ENCODE measurements around the gene ADGRL3.

The ADGRL3 gene

DNA sequence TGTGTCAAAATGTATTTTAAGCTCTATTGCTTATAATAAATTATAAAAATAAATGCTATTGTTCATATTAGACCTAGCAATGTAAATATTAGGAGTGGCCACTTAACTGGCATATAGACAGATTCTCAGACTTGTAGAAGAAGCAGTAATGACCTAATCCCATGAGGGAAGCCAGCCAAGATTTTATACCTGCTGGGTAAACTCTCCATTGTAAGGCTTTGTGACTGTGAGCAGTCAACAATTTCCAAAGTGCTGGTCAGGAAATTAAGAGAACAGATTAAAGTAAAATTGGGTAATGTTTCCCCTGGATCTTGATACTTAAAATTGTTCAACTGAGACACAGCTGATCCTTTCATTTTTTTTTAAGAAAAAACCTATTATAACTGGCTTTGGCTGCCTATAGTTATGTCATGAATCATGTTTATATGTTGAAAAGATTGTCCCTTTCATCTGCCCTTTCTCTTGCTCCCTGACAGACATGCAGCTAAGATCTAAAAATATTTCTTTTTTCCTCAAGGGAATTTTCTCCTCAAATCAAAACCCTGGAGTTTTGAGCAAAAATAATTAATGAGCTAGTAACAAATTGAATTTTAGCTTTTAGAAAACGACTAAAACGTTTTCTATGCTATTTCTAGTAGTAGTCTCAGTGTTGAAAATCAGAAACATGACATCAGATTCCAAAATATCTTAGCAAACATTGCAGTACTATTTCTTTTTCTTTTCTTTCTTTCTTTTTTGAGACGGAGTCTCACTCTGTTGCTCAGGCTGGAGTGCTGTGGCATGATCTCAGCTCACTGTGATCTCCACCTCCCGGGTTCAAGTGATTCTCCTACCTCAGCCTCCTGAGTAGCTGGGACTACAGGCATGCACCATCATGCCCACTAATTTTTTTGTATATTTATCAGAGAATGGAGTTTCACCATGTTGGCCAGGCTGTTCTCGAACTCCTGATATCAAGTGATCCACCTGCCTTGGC is 77.9 kb downstream of the ADGRL3 start:
- no peak for DNase-seq (ENCODE audit: low read depth in 2 of 2)

DNA sequence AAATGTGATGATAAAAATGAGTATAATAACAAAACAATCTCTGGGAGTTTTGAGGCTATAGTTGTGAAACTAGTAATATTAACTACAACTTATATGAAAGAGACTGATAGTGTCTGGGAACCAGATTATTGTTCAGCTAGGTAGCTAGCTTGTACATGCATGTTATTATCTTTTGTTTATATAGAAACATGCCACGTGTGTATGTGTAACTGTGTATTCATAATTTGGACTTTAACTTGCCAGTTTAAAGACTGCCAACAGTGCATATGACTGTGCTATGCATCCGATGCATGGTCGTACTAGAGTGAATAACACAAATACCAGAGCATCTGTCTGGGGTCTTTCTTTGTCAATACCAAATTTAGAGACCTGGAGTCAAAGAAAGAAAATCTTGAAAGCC is 92.2 kb downstream of the ADGRL3 start:
- DNase-seq (ENCODE audit: low read depth in 2 of 2), result no peak

- DNase-seq (ENCODE audit: low read depth in 2 of 2), result no peak
Measured at GRCh38 chr4:61293707-61294400, 93.7 kb downstream of the ADGRL3 start.

- no peak for DNase-seq (ENCODE audit: low read depth in 2 of 2)
Measured at GRCh38 chr4:61294936-61295335, 94.8 kb downstream of the ADGRL3 start.

GRCh38 chr4:61296144-61296543 is 96.0 kb downstream of the ADGRL3 start:
- DNase-seq (ENCODE audit: low read depth in 2 of 2), result no peak

GRCh38 chr4:61298178-61298740 is 98.1 kb downstream of the ADGRL3 start:
- no peak for DNase-seq (ENCODE audit: low read depth in 2 of 2)

DNA sequence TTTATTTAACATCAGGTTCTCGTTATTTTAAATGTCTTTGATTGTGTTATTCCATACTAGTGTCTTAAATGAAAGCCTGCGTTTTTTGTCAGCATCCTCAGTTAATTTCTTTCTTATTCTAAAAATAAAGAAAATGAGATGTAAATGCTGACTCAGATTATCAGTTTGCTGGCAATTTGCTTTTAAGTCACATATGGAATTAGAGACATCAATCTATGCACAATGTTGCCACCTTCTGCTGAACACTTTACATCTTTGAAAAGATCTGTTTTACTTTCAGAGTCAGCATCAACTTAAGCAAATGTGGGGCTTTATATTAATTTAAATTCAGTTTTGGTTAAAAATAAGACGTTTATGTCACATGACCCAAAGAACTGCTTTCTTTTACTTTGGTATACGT is 99.2 kb downstream of the ADGRL3 start:
- DNase-seq (ENCODE audit: low read depth in 2 of 2), result no peak

GRCh38 chr4:61300266-61300844 is 100.2 kb downstream of the ADGRL3 start:
- DNase-seq (ENCODE audit: low read depth in 2 of 2), result no peak

- no peak for DNase-seq (ENCODE audit: low read depth in 2 of 2)
Measured at GRCh38 chr4:61301271-61301670, 101.1 kb downstream of the ADGRL3 start.

DNA sequence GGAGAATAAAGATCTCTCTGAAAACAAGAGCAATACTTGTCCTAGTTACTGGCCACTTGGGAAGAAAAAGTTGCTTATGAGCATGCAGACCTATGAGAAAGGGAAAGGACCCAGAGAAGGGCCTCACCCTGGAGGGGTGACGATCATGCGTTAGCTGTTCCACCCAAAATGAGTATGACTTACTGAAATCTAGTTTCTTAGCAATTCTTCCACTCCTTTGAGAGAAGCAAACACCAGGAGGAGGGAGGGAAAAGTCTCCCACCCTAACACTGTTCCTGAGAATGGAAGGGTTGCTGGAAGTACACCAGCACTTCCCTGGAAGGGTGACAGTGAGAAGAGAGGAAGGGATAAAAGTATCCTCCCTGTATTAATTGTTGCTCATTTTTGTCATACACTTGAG is 107.9 kb downstream of the ADGRL3 start:
- DNase-seq (ENCODE audit: low read depth in 2 of 2), result no peak

GRCh38 chr4:61309616-61310015 is 109.5 kb downstream of the ADGRL3 start:
- DNase-seq (ENCODE audit: low read depth in 2 of 2), result no peak

GRCh38 chr4:61312526-61312925 is 112.4 kb downstream of the ADGRL3 start:
- DNase-seq (ENCODE audit: low read depth in 2 of 2), result no peak

GRCh38 chr4:61318431-61318830 is 118.3 kb downstream of the ADGRL3 start:
- no peak for DNase-seq (ENCODE audit: low read depth in 2 of 2)

DNA sequence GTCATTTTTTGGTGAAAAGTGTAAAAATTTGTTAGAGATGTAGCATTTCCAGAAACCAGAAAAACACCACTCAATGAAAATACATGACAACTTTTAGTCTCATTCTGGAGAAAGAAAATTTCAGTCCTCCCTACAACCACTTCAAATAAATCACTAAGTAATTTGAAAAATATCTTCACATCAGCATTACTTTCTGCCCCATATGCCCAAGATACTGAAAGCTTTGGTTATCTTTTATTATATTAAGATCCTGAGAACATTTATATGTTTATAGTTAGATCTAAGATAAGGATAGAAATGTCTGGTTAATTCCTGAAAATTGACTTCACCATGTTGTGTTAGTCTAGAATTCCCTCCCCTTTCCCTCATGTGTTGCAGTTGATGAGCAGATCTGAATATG is 119.0 kb downstream of the ADGRL3 start:
- no peak for DNase-seq (ENCODE audit: low read depth in 2 of 2)

- DNase-seq (ENCODE audit: low read depth in 2 of 2), result no peak
Measured at GRCh38 chr4:61320154-61320553, 120.0 kb downstream of the ADGRL3 start.

DNA sequence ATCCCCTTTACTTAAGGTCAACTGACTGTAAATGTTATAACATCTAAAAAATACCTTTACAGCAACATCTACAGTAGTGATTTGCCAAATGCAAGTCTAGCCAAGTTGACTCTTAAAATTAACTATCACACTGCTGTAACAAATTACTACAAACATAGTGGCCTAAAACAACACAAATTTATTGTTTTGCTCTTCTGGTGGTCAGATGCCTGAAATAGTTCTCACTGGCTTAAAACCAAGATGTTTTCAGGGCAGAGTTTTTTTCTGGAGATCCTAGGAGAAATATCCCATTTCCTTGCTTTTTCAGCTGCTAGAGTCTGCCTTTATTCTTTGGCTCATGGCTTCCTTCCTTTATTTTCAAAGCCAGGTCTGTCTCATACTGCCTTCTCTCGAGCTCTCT is 120.5 kb downstream of the ADGRL3 start:
- no peak for DNase-seq (ENCODE audit: low read depth in 2 of 2)

- no peak for DNase-seq (ENCODE audit: low read depth in 2 of 2)
Measured at GRCh38 chr4:61332693-61333092, 132.6 kb downstream of the ADGRL3 start.

GRCh38 chr4:61333490-61333889 is 133.4 kb downstream of the ADGRL3 start:
- no peak for DNase-seq (ENCODE audit: low read depth in 2 of 2)

GRCh38 chr4:61335241-61335763 is 135.2 kb downstream of the ADGRL3 start:
- DNase-seq (ENCODE audit: low read depth in 2 of 2), result no peak

GRCh38 chr4:61336488-61336887 is 136.4 kb downstream of the ADGRL3 start:
- no peak for DNase-seq (ENCODE audit: low read depth in 2 of 2)

- no peak for DNase-seq (ENCODE audit: low read depth in 2 of 2)
Measured at GRCh38 chr4:61336916-61337315, 136.8 kb downstream of the ADGRL3 start.

- DNase-seq (ENCODE audit: low read depth in 2 of 2), result no peak
Measured at GRCh38 chr4:61342061-61342460, 141.9 kb downstream of the ADGRL3 start.

Measured in stimulated activated CD8-positive, alpha-beta memory T cell treated with anti-CD3 and anti-CD28 coated beads, Interleukin-15, amount 100 ng/mL, for 4 hours (primary cell).